GM21529 (cell line): Measurements from ENCODE around the gene PRICKLE4.

Experiments used
- ATAC-seq: cut with Tn5 transposase; IDR thresholded peaks from one replicate; pipeline ENCODE4 v1.9.1; 2021; ENCODE audit not compliant: unreplicated experiment

PRICKLE4 gene

GRCh38 chr6:41836022-41836659 is 55.6 kb downstream of the PRICKLE4 start:
- no peak for ATAC-seq

- no peak for ATAC-seq
These were observed 56.1 kb downstream of the PRICKLE4 start for GRCh38 chr6:41836660-41837052.
